ENCODE measurements around the gene EPN3.

DNA sequence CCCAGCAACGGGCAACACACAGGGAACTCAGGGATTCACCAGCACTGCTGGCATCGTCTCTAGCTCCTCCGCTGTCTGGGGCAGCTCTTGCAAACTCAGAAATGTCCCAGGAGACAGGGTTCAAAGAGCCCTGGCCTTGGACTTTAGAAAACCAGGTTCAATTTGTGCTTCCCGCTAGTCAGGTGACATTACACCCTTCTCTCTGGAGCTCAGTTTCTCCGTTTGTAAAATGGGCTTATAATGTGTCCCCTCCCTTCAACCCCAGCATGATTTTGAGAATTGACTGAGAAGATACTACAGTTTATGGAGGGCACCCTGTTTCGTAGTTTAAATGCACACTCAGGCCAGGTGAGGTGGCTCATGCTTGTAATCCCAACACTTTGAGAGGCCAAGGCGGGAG, 26.2 kb upstream of the EPN3 start:
- no peak for TF ChIP-seq ZNF384 (IDR thresholded peaks at IDR 0.05)
- no peak for TF ChIP-seq SUZ12 (IDR thresholded peaks at IDR 0.05)
- no peak for TF ChIP-seq L3MBTL2 (conservative IDR thresholded peaks at IDR 0.05)
- no peak for TF ChIP-seq FOXK2 (IDR thresholded peaks at IDR 0.05)
- TF ChIP-seq BHLHE40 (IDR thresholded peaks at IDR 0.05; ENCODE audit: borderline replicate concordance), result no peak
- TF ChIP-seq NFRKB (IDR thresholded peaks at IDR 0.05), result no peak
- no peak for TF ChIP-seq HDGF (IDR thresholded peaks at IDR 0.05; ENCODE audit: borderline replicate concordance)
- TF ChIP-seq CTBP1 (IDR thresholded peaks at IDR 0.05; ENCODE audit: borderline replicate concordance), result no peak
- TF ChIP-seq TARDBP (IDR thresholded peaks at IDR 0.05), result no peak
- no peak for TF ChIP-seq ELF4 (IDR thresholded peaks at IDR 0.05)

All from HEK293T (cell line).